Esophagus mucosa (tissue), 1 donor: ENCODE measurements around the gene KIAA1549. TPM values are rescaled to one million over a fixed set of nuclear protein-coding genes. Genes with fewer than 3 reads are reported as not detected.

Experiments
- ATAC-seq: fragments of 200-7000 bp; cut with Tn5 transposase; one replicate; pipeline ENCODE4 v1.9.1; 2020
- total RNA-seq: library from RNA; stranded (reverse); gene quantifications from one replicate; pipeline ENCODE4 v1.2.4, GENCODE V29; 2023
- donor health status: DM: yes; HTN: yes; CAD: no.

The KIAA1549 gene
- total RNA-seq, 1 donor from 2014 or later = 0.20 TPM

DNA sequence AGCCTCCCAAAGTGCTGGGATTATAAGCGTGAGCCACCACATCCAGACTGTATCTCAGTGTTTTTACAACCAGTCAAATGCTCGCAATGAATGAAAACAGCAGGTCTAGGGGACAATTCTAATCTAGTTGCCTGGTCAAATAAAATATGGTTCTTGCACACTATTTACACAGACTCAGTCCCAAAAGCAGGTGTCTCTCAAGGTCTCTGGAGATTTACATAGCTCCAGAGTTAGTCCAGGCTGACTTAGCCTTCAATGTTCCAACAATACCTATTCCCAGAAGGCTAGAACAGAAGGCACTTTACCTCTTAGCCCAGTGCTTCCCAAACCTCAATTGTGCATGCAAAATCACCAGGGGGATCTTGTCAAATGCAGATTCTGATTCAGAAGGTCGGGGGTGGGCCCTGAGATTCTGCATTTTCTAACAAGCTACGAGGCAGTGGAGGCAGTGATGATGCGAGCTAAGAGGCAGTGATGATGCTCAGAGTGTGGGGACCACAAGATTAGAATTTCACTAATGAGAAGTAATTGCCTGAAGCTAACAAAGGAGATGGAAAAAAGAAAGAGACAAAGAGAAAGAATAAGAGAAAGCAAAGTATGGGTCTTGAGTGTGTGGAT lies 6.4 kb downstream of the KIAA1549 start:
- no peak for ATAC-seq

- no peak for ATAC-seq
Observed at GRCh38 chr7:138974103-138974502, 7.1 kb downstream of the KIAA1549 start.

- ATAC-seq = no peak
Observed at GRCh38 chr7:138970952-138971351, 10.2 kb downstream of the KIAA1549 start.

DNA sequence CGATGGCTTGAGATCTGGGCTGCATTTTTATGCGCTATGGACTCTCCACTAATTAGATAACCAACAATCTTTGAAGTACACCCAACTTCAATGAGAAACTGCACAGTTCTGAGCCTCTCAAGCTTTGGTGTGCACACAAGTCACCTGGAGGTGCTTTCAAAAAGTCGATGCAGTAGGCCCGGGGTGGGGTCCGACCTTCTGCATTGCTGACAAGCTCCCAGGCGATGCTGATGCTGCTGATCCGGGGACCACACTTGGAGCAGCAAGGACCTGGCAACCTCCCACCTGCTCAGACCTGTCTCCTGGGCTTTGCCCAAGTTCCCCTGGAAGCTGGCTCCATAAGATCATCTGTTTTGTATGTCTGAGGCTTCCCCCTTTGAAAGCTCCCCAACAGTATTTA lies 10.7 kb downstream of the KIAA1549 start:
- no peak for ATAC-seq

DNA sequence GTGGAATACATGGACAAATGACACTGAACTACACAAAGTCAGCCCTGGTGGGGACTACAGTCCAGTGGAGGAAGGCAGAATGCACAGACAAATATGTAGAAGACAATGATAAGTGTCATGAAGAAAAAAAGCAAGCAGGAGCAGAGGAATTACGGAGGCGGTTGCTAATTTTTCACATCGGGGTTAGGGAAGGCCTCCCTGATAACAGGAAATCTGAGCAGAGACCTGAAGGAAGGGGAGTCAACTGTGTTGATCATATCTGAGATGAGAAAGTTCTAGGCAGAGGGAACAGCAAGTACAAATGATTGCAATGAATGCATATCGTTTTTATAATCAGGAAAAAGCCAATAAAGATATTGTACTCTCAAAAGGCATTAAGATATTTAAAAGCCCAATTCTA lies 14.0 kb downstream of the KIAA1549 start:
- ATAC-seq = no peak

DNA sequence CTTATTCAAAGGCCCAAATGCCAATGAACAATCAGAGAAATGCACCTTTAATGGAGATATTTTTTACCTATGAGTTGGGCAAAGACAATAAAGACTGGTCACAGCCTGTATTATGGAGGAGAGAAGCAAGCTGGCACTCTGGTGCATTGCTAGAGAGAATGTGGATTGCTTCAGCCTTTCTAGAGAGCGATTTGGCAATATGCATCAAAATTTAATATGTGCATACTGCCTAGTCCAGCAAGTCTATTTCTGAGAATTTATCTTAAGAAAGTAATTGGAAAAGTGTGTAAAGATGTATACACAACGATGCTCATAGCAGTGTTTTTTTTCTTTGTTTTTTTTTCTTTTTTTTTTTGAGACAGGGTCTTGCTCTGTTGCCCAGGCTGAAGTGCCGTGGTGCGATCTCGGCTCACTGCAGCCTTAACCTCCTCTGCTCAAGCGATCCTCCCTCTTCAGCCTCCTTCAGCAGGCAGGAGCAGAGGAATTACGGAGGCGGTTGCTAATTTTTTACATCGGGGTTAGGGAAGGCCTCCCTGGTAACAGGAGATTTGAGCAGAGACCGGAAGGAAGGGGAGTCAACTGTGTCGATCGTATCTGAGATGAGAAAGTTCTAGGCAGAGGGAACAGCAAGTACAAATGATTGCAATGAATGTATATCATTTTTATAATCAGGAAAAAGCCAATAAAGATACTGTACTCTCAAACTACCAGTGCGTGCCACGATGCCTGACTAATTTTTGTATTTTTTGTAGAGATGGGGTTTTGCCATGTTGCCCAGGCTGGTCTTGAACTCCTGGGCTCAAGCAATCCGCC lies 16.4 kb downstream of the KIAA1549 start:
- no peak for ATAC-seq

DNA sequence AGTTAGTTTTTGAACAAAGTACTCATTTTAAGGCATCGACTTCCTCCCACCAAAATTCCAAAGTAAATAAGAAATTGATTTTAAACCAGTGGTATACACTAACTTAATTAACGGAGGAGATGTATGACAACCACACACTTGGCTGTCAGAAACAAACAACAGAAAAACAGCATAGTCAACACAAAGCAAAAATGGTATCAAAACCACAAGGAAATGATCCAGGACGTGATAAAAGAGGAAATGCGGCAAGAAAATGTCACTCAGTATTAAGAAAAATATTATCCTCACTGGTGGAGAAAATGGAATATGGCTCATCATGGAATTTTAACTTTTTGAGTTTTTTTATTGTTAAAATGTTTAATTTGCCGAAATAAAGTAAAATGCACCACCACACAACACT lies 17.5 kb downstream of the KIAA1549 start:
- no peak for ATAC-seq

DNA sequence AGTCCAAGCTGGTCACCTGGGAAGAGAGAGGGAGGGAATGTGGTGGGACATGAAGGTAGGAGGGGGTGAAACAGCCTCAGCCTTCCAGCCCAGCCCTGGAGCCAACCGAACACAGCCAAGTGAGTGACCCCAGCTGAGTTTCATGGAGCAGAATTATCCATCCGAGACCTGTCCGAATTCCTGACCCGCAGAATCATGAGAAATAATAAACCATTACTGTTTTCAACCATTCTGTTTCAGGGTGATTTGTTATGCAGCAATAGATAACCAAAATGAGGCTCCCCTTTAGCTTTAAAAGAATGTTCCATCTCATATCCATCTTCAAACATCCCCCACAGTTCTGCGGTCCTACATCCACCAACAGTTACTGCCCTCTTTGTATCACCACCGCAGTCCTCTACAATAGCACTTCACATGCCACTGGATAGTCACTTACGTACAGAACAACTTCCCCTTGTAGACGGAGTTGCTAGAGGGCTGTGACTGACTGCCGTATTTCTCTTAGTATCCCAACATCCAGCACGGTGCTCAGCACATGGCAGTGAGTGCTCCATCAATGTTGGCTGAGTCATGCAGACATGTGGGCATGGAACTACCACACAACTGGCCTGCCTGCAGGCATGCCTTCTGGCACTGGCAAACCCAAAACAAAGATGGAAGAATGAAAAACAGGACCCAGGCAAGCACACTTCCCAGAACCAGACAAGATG lies 18.5 kb downstream of the KIAA1549 start:
- ATAC-seq = no peak

DNA sequence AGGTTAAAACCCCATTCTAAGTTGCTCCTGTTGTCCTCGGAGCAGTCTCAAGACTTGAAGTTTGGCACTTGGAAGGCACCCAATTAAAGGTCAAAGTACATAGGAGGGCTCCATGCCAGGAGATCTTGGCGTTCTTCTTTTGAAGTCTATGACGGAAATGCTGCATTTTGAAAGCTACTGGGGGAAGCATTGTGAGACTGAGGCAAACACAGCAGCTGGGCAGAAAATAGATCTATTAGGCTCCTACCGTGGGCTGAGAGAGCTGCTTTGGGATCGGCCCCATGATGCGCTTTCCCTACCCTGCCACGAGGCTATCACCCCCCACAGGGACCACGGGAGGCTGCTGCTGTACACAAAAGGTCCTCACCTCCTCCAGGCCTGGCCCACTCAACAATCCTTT lies 20.0 kb downstream of the KIAA1549 start:
- ATAC-seq = no peak

DNA sequence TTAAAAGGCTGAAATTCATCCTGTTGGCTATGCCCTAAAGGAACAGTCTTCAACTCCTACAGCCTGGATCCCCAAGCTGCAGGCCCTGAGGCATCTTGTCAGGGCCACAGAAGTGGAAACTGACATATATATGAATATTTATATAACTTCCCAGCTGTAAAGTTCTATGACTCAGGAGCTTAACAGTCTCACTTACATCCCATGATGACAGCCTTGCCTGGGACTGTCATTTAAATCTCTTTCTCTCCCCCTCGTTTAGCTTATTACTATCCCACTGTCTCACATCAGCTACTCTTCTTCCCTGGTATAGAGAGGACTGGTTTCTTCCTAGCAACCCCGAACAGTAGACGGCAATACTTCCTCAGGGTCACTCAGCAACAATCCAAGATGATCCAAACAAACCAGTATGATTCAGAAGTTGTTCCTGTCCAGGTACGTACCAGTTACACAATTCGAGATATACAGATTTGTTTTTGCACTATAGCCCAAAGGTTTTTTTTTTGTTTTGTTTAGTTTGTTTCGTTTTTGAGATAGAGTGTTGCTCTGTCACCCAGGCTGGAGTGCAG lies 22.7 kb downstream of the KIAA1549 start:
- no peak for ATAC-seq

DNA sequence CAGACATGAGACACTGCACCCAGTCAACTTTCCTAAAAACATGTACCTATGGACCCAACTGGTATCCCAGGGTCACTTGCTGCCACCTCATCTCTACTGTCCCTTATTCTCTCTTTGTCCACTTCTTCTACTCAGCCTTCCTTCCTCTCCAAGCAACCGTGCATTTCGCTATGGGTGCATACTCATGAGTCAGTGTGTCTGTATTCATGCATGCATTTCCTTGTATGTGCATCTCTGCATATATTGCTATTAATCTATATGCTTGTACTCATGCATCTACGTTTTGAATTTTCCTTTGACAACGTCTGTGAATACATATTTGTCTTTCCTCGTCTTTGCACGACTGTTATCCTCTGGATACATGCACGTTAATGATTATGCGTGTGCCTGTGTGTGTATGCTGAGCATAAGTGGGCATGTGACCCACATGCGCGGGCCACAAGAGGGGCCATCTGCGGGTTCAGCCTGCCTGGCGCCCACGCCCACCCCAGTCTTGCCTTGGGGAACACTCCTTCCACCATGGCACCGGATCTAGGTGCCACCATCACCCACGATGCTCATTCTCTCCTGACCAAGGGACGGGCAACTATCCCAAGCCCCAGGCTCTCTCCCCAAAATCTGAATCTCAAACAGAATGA lies 23.3 kb downstream of the KIAA1549 start:
- no peak for ATAC-seq

GRCh38 chr7:138957217-138957616 lies 24.0 kb downstream of the KIAA1549 start:
- no peak for ATAC-seq

DNA sequence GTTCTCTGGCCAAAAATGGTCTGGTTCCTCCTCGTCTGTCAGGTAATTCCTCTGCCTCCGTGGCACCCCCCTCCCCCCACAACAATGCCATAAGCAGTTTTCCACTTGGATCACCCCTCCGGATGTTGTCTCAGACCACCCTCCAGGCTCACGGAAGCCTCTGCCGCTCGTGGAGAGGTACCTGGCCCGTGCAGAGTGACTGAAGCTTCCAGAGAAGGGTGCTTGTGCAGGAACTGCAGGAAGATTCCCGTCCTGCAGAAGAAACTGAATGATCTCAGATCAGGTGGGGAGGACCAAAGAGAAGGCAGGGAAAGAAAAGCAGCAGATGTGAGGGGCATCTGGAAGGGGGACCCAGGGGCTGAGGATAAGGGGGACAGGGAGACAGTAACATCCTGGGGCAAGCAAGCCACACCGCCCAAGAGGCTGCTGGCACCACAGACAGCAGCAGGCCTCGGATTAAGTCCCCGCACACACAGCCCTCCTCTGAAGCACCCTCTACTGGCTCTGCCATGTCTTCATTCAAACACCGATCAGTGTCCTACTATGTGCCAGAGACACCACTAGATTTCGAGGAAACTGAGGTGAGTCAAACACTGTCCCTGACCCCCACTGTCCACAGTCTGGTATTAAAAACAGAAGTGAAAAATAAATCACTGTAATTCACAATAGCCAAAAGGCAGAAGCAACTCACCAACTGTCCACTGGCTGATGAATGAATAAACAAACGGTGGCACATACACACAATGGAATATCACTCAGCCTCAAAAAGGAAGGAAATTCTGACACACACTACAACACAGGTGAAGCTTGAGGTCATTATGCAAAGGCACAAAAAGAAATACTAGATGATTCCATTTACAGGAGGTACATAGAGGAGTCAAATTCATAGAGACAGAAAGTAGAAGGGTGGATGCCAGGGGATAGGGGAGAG lies 26.4 kb downstream of the KIAA1549 start:
- ATAC-seq = no peak

GRCh38 chr7:138952791-138953190 lies 28.4 kb downstream of the KIAA1549 start:
- no peak for ATAC-seq

DNA sequence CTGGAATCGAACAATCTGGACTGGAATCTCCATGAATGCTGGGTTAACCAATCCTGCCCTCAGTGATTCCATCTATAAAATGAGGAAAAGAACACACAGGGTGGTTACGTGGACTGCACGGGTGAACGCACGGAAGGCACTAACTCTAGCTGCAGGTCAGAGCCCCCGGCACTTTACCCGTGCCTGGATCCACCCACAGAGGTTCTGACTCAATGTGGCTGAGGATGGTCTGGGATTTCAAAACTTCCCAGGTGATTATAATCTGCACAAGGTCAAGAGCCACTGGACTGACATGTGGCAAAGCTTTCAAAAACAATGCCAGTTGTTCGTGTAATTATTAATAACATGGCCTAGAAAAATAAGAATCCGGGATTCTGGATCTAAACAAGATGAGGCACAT lies 29.2 kb downstream of the KIAA1549 start:
- no peak for ATAC-seq

GRCh38 chr7:138949421-138950088 lies 31.6 kb downstream of the KIAA1549 start:
- no peak for ATAC-seq

GRCh38 chr7:138948403-138948802 lies 32.8 kb downstream of the KIAA1549 start:
- no peak for ATAC-seq

DNA sequence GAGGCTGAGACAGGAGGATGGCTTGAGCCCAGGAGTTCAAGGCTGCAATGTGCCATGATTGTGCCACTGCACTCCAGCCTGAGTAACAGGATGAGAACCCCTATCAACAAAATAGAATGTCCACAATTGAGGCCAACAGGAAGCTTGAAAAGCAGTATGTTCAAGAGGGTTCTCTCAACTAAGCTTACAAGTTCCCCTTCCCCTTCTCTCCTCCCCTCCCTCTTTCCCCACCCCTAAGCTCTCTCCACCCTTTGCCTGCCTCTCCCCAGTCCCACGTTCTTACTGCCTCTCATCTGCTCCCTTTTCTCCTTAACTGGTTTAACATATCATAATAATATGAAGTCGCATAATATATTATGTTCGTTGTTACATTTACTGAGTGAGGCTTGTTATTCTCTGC lies 35.4 kb downstream of the KIAA1549 start:
- ATAC-seq = no peak

DNA sequence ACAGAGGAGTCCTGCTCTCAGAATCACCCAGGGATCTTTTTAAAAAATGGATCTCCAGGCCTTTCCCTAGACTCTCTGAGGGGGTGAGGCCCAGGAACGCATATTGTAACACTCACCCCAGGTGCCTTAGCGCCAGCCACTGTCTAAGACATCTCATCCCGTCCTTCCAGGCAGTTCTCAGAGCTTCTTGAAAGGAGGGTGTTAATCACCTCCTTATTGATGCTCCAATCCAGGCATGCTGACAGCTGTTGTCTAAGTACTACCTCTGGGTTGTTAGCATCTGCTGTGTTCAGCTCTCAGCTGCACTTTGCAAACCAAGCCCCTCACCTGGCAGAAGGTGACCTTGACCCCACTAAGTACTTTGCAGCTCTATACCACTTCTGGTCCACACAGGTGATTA lies 36.0 kb downstream of the KIAA1549 start:
- no peak for ATAC-seq

GRCh38 chr7:138944592-138944991 lies 36.6 kb downstream of the KIAA1549 start:
- ATAC-seq = no peak

GRCh38 chr7:138943061-138943460 lies 38.1 kb downstream of the KIAA1549 start:
- no peak for ATAC-seq
